Keratinocyte (primary cell): ENCODE measurements around the gene USP16. TPM values are rescaled to one million over a fixed set of nuclear protein-coding genes. Genes with fewer than 3 reads are reported as not detected.

Experiments
- DNase-seq: peaks from one replicate; pipeline ENCODE4 v3.0.0-alpha.2; 2011; ENCODE audit warnings: low read depth, missing footprints, low spot score
- FAIRE-seq: peaks from 2 replicates; lab custom pipeline; 2011; peaks lifted over from hg19 to GRCh38; lab: Jason Lieb, UNC
- H2AFZ ChIP-seq: 2 replicates; pipeline ENCODE4 v1.6.0; 2012; ENCODE audit warnings: low read length, control low read depth, inconsistent platforms; ENCODE audit not compliant: control insufficient read depth
- H3K27ac ChIP-seq: 2 replicates; pipeline ENCODE4 v1.5.1; 2011; ENCODE audit warnings: low read length; ENCODE audit not compliant: control insufficient read depth, insufficient read depth
- H3K27me3 ChIP-seq: 3 replicates; pipeline ENCODE4 v1.6.0; 2011; ENCODE audit warnings: low read length; ENCODE audit not compliant: control insufficient read depth, insufficient read depth; ENCODE audit errors: extremely low read depth
- H3K36me3 ChIP-seq, 2 experiments: 2 replicates in 1 of 2; 3 replicates in 1 of 2; pipeline ENCODE4 v1.5.1; 2011; ENCODE audit warnings: low read length in 2 of 2, mild to moderate bottlenecking in 1 of 2; ENCODE audit not compliant: control insufficient read depth in 2 of 2, insufficient read depth in 2 of 2; ENCODE audit errors: extremely low read depth in 1 of 2
- H3K4me1 ChIP-seq: 3 replicates; pipeline ENCODE4 v1.5.1; 2011; ENCODE audit warnings: low read length; ENCODE audit not compliant: control insufficient read depth, insufficient read depth; ENCODE audit errors: extremely low read depth
- H3K4me2 ChIP-seq: 3 replicates; pipeline ENCODE4 v1.6.0; 2011; ENCODE audit warnings: low read depth, low read length; ENCODE audit not compliant: control insufficient read depth, insufficient read depth; ENCODE audit errors: extremely low read depth
- H3K4me3 ChIP-seq, 3 experiments: fragments of 200-600 bp in 1 of 3; sonication (generic) in 1 of 3; 2 replicates in 2 of 3; 3 replicates in 1 of 3; pipeline ENCODE4 v1.5.1; 2011 to 2016; ENCODE audit warnings: low read length in 3 of 3, mild to moderate bottlenecking in 3 of 3, control low read depth in 2 of 3, inconsistent platforms in 1 of 3, low read depth in 1 of 3, mixed read lengths in 1 of 3, mixed run types in 1 of 3, moderate library complexity in 1 of 3; ENCODE audit not compliant: control insufficient read depth in 2 of 3, insufficient read depth in 2 of 3; ENCODE audit errors: extremely low read depth in 1 of 3
- H3K79me2 ChIP-seq: 2 replicates; pipeline ENCODE4 v1.6.0; 2012; ENCODE audit warnings: low read length; ENCODE audit not compliant: control insufficient read depth, insufficient read depth
- H3K9ac ChIP-seq: 3 replicates; pipeline ENCODE4 v1.6.0; 2011; ENCODE audit warnings: low read length; ENCODE audit not compliant: control insufficient read depth, insufficient read depth; ENCODE audit errors: extremely low read depth
- H3K9me1 ChIP-seq: 3 replicates; pipeline ENCODE4 v1.6.0; 2011; ENCODE audit warnings: low read length; ENCODE audit not compliant: control insufficient read depth, insufficient read depth; ENCODE audit errors: extremely low read depth
- H3K9me3 ChIP-seq: 2 replicates; pipeline ENCODE4 v1.5.1; 2012; ENCODE audit warnings: low read depth, low read length; ENCODE audit not compliant: control insufficient read depth
- H4K20me1 ChIP-seq: 3 replicates; pipeline ENCODE4 v1.6.0; 2011; ENCODE audit warnings: low read length; ENCODE audit not compliant: control insufficient read depth, insufficient read depth; ENCODE audit errors: extremely low read depth
- EZH2 ChIP-seq: IDR thresholded peaks from one replicate; pipeline ENCODE4 v1.6.1; 2012; ENCODE audit warnings: inconsistent platforms, mild to moderate bottlenecking, low read length, moderate library complexity
- dilution Hi-C: fragments of 300-500 bp; cut with MboI; formaldehyde crosslinking; loops from one replicate; pipeline ENCODE4 v1.7.0; 2020; ENCODE audit warnings: low sequenced_read_pairs; ENCODE audit not compliant: extremely low pct_ligation_motif_present
- polyA plus RNA-seq, 5 experiments: library from polyadenylated mRNA; depleted of rRNA in 3 of 5; stranded (reverse) in 3 of 5; stranded (forward) in 1 of 5; unstranded in 1 of 5; fragments of >200 nt; gene quantifications; 1 replicate in 1 of 5; 2 replicates in 3 of 5; 3 replicates in 1 of 5; pipeline versions ENCODE4 v1.2.1 to v1.2.3, GENCODE V29; 2011 to 2012; ENCODE audit warnings: missing spikeins in 2 of 5, low read depth in 1 of 5, low replicate concordance in 1 of 5
- TF ChIP-seq, protein P1 (sequence below), 3 experiments: IDR thresholded peaks in 1 of 3; conservative IDR thresholded peaks in 1 of 3; optimal IDR thresholded peaks in 1 of 3; 2 replicates in 2 of 3; 3 replicates in 1 of 3; pipeline versions ENCODE3 to v1.5.1; 2011; ENCODE audit warnings: low read length in 3 of 3, mild to moderate bottlenecking in 3 of 3, moderate library complexity in 2 of 3, control low read depth in 1 of 3, inconsistent platforms in 1 of 3; ENCODE audit not compliant: insufficient read depth in 2 of 3; ENCODE audit errors: extremely low read depth in 1 of 3

The USP16 gene
- polyA plus RNA-seq, 1 donor (not counting 4 experiments of a cell fraction or from before 2014, with no cell fraction given), result 26.7 TPM

DNA sequence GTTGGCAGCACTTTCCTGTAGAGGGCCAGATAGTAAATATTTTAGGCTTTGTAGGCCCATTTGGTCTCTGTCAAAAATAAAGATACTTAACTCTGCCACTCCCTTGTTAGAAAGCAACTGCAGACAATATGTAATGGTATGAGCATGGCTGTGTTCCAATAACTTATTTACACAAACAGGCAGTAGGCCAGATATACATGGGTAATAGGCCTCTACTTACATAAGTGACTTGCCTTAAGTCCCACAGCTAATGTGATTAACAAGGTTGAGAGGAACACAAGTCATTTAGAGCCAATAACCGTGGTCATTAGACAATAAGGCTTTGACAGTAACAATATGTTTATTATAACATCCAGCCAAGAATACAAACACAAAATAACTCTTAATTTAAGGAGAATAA, 31.5 kb downstream of the USP16 start:
- TF ChIP-seq, protein P1, sequence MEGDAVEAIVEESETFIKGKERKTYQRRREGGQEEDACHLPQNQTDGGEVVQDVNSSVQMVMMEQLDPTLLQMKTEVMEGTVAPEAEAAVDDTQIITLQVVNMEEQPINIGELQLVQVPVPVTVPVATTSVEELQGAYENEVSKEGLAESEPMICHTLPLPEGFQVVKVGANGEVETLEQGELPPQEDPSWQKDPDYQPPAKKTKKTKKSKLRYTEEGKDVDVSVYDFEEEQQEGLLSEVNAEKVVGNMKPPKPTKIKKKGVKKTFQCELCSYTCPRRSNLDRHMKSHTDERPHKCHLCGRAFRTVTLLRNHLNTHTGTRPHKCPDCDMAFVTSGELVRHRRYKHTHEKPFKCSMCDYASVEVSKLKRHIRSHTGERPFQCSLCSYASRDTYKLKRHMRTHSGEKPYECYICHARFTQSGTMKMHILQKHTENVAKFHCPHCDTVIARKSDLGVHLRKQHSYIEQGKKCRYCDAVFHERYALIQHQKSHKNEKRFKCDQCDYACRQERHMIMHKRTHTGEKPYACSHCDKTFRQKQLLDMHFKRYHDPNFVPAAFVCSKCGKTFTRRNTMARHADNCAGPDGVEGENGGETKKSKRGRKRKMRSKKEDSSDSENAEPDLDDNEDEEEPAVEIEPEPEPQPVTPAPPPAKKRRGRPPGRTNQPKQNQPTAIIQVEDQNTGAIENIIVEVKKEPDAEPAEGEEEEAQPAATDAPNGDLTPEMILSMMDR (optimal IDR thresholded peaks at IDR 0.05 in 1 of 3, IDR thresholded peaks at IDR 0.05 in 1 of 3, conservative IDR thresholded peaks at IDR 0.05 in 1 of 3; ENCODE audit: extremely low read depth in 1 of 3, insufficient read depth in 2 of 3, low read length in 3 of 3), result no peak
- TF ChIP-seq EZH2, result no peak
- peaks cover 19 to 27% of the 10 kb centered on the region in 2 experiments for H3K36me3 ChIP-seq
- H3K27me3 ChIP-seq, result no peaks in the 10 kb centered on the region
- FAIRE-seq (no peak), DNase-seq (no peak)
- H3K9me1 ChIP-seq, result no peaks in the 10 kb centered on the region
- H4K20me1 ChIP-seq, result peaks cover 2% of the 10 kb centered on the region
- no peak overlapping the region for H3K9ac ChIP-seq
- peaks cover 1% of the 10 kb centered on the region for H3K79me2 ChIP-seq
- H3K4me2 ChIP-seq, result no peak overlapping the region
- H3K4me1 ChIP-seq, result no peaks in the 10 kb centered on the region
- no peak overlapping the region for H3K27ac ChIP-seq
- H2AFZ ChIP-seq, result no peak overlapping the region
- H3K4me3 ChIP-seq, result no peak overlapping the region
- dilution Hi-C loops, result no loop called here
- no peaks in the 10 kb centered on the region for H3K9me3 ChIP-seq

DNA sequence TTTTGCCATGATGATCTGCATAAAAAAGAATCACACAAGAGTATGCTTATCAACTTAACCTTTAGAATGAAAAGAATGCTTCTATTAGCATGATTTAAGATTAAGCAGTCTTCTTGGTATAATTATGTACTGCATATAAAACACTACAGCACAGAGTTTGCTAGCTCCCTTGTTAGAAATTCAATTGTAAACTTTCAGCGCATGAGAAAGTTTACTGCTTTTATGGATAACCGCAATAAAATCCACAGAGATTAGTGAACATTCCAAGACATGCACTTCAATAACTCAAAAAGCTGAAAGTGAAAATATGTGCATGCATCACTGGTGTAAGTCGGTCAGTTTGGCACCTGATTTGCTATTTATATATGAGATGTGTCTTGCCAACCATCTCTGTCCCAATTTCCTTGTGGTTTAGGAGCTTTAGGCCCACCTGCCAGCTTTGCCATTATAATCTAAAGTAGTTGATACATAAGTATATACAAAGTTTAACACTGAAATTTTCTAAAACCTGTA, 32.1 kb downstream of the USP16 start:
- no peak for TF ChIP-seq EZH2
- TF ChIP-seq, protein P1 (optimal IDR thresholded peaks at IDR 0.05 in 1 of 3, IDR thresholded peaks at IDR 0.05 in 1 of 3, conservative IDR thresholded peaks at IDR 0.05 in 1 of 3; ENCODE audit: extremely low read depth in 1 of 3, insufficient read depth in 2 of 3, low read length in 3 of 3), result no peak
- DNase-seq (no peak), FAIRE-seq (no peak)
- no peaks in the 10 kb centered on the region for H3K9me1 ChIP-seq
- H3K27ac ChIP-seq, result no peak overlapping the region
- peaks cover 2% of the 10 kb centered on the region for H4K20me1 ChIP-seq
- no peak overlapping the region for H3K9ac ChIP-seq
- H3K36me3 ChIP-seq, result peaks cover 18 to 27% of the 10 kb centered on the region in 2 experiments
- peaks cover 1% of the 10 kb centered on the region for H3K79me2 ChIP-seq
- no peaks in the 10 kb centered on the region for H3K27me3 ChIP-seq
- H3K9me3 ChIP-seq, result no peaks in the 10 kb centered on the region
- dilution Hi-C loops, result no loop called here
- H3K4me2 ChIP-seq, result no peak overlapping the region
- H2AFZ ChIP-seq, result no peak overlapping the region
- no peaks in the 10 kb centered on the region for H3K4me1 ChIP-seq
- no peak overlapping the region for H3K4me3 ChIP-seq
